Hematopoietic multipotent progenitor cell (in vitro differentiated cells): Measurements from ENCODE around the gene APEH. TPM values are rescaled to one million over a fixed set of nuclear protein-coding genes. Genes with fewer than 3 reads are reported as not detected.

ENCODE experiments used
- DNase-seq, 3 donors: peaks; one replicate each; pipeline ENCODE4 v3.0.0-alpha.2; 2011 to 2015; ENCODE audit warnings: low read depth in 2 of 3, low spot score in 2 of 3
- total RNA-seq: library from RNA; depleted of rRNA; stranded (reverse); fragments of >200 nt; gene quantifications from one replicate; pipeline ENCODE4 v1.2.3, GENCODE V29; 2012

APEH gene
- total RNA-seq, result 191 TPM

DNA sequence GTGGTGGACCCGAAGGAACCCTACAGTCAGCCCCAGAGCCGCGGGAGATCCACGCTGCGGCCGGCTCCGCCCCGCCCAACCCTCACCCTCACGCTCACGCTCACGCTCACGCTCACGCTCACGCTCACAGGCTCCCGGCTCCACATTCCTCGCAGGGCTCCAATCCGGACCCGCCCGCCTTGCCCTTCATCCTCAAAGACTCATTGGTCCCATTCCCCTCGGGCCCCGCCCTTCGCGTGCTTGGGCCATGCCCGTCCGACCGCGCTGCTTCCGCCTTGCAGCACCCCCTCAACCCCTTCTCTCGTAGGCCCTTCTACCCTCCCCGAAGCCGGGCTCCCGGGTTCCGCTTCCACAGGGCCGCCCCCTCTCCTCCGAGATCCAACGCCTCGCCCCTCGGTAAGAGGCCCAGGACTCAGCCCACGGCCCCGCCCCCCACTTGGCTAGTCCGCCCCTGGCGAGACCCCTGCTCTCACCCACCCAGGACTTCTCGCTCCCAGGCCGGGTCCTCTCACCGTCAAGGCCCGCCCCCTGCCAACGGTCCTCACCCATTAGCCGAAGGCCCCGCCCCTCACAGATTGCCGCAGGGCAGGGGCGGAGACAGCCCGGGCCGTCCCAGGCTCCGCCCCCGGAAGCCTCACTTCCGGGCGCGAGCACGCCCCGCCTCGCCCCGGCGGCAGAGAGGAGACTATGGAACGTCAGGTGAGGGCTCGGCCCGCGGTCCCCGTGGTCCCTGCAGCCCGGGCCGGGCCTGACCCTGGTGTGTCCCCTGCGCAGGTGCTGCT lies at the start of gene APEH:
TSS of gene APEH (plus strand) at position 637 of the 782 bp plus-strand sequence. CDS start at position 688, 51 bp downstream.
- DNase-seq, result peak; percentile 90 to 98 (median 98)

- DNase-seq, result no peak
These were observed 49.1 kb upstream of the APEH start for GRCh38 chr3:49625071-49625470.

- peak in 2 of 3 donors; percentile 14 to 22 for DNase-seq
These were observed 48.0 kb upstream of the APEH start for GRCh38 chr3:49626101-49626581.

DNA sequence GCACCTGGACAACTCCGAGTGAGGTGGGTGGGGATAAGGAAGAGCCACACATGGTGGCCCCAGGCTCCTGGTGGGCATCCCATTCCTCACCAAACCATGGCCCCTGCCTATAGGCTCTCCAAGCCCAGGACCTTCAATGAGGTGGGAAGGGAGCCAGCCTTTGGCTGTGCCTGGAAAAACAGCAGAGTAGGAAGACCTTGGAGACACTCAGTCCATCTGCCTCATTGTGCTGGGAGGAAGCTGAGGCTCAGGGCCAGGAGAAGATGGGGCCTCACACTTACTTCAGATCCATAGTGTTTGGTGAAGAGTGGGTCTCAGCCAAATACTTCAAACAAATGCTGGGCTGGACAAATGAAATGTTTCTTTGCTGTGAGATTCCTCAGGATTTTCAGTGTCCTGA lies 47.4 kb upstream of the APEH start:
- DNase-seq, result no peak

DNA sequence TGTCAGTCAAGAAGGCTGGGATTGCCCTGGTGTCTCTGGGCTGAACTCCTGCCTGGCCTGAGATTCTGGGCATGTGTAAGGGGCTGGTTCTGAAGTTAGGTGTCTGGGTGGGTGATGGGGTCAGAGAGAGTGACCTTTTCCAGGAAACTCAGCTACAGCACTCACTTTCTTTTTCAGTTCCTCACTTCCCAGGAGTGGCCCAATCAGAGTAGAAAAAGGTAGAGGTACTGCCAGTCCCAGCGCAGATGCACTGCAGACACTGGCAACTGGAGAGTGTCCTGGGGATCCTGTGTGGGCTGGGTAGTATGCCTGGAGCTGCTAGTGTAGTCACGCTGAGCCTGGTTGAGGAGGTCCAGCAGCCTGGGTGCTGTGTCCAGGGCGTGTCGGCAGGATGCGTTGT lies 46.5 kb upstream of the APEH start:
- DNase-seq, result no peak

- no peak for DNase-seq
These were observed 45.9 kb upstream of the APEH start for GRCh38 chr3:49628249-49628648.

GRCh38 chr3:49629451-49629850 lies 44.7 kb upstream of the APEH start:
- DNase-seq, result no peak

DNA sequence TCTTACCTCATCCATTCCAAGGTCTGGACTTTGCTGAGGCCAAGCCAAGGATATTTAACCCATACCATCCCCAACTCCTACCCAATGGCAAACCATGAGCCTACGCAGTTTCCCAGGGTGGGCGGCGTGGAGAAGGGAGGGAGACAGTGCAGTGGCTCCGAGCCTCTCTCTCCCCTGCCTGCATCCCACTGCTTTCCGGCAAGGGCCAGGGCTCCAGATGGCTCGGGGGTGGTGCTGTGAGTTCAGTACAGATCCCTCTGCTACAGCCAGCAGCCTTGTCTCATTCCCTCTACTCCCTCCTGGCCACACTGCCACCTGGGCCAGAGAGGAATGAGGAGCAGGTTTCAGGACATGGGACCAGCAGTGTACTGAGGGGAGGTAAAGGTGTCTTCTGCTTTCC lies 44.3 kb upstream of the APEH start:
- DNase-seq, result no peak

- DNase-seq, result no peak
These were observed 43.4 kb upstream of the APEH start for GRCh38 chr3:49630784-49631183.

DNA sequence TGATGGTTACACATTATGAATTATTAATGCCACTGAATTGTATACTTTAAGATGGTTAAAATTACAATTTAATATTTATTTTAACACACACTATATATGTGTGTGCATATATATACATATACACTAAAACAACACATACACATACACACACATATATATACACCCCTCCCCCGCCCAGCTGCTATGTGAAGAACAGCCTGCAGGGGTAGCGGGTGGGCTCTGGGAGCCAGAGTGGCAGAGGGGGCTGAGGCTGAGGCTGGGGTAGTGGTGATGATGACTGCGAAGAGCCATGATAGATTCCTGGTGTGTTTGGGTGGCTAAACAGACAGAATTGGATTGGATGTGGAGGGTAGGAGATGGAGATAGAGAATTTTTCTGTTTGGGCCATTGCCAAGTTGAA lies 39.4 kb upstream of the APEH start:
- peak in 1 of 3 donors; percentile 10 for DNase-seq

- DNase-seq, result no peak
These were observed 37.1 kb upstream of the APEH start for GRCh38 chr3:49636883-49637609.

GRCh38 chr3:49638445-49638844 lies 35.7 kb upstream of the APEH start:
- no peak for DNase-seq

- no peak for DNase-seq
These were observed 34.6 kb upstream of the APEH start for GRCh38 chr3:49639551-49639950.

- no peak for DNase-seq
These were observed 32.9 kb upstream of the APEH start for GRCh38 chr3:49641292-49641691.

GRCh38 chr3:49641921-49642707 lies 32.0 kb upstream of the APEH start:
- DNase-seq, result no peak

- DNase-seq, result no peak
These were observed 31.4 kb upstream of the APEH start for GRCh38 chr3:49642708-49643145.

GRCh38 chr3:49644684-49645083 lies 29.5 kb upstream of the APEH start:
- DNase-seq, result no peak

DNA sequence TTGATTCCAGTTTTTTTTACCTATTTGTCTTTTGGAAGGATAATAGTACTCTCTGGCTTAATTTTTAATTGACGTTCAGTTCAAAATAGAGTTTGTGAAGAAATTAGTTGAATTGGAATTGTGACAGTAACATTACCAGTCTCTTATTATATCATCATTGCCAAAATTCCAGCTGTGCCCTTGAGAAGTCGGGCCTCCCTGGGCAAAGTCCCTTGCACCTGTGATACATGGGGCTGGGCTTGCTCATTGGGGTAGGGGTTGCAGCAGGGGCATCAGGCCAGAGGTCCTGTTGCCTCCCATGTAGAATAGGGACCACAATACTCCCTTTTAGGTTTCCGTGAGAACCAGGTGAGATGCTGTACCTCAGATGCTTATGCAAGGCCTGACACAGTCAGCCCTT lies 27.9 kb upstream of the APEH start:
- no peak for DNase-seq

DNA sequence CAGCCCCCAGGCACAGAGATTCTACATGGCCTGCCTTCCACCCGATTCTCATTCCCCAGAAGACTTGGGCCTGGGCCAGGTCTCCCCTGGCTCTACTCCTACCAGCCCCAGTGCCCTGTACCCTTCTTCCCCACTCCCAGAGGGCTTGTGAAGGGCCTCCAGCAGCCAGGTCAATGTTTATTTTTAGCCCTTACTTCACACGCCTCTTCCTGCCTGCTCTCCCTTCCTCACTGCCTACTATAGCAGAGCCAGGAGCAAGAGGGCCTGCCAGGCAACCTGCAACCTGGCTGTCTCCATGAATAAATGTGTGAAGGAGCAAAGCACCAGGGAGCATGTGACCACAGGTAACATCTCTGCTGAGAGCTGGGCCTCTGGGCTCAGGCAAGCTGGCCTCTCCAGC lies 26.4 kb upstream of the APEH start:
- no peak for DNase-seq

DNA sequence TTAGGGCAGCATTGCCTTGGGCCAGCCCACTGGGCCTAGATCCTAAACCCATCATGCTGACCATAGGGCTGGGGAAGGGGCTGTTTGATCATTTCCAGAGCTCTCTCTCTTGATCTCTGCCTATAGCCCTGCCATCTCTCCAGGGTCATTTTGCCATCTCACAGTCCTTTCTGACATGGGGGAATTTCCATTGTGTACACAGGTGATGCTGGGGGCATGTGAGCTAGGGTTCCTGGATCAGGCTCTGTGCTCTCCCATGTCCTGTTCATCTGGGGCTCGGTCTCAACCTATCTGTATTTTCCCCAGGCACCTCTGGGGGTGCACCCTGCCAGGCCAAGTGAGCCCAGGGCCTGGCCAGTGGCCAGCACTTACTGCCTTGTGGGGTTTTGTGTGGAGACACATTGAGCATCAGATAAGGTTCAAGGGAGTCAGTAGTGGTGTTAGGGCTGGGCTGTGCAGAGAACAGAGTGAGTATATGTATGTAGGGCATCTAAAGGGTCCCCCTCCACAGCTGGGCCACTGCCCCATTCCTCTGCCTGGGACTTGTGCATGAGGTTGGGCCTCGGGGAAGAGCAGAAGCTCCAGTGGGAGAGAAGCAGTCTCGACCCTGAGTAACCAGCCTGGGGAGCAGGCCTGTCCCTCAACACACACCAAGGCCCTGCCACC lies 25.7 kb upstream of the APEH start:
- no peak for DNase-seq

- DNase-seq, result no peak
These were observed 24.6 kb upstream of the APEH start for GRCh38 chr3:49649576-49649975.
